Duodenal mucosa (tissue), 2 donors: ENCODE measurements around the gene NCL.
A peak's percentile ranks its signal among the peaks of the same experiment; 100 is the strongest.

ENCODE experiments used
- H3K27ac ChIP-seq: one replicate; pipeline ENCODE4 v1.7.0; 2013; ENCODE audit warnings: low read depth, low read length
- H3K27me3 ChIP-seq, 2 donors: one replicate each; pipeline ENCODE4 v1.7.0; 2013; ENCODE audit warnings: low read length in 2 of 2, control low read depth in 1 of 2; ENCODE audit not compliant: insufficient read depth in 2 of 2, control insufficient read depth in 1 of 2
- H3K36me3 ChIP-seq, 2 donors: one replicate each; pipeline ENCODE4 v1.7.0; 2013; ENCODE audit warnings: low read length in 2 of 2, control low read depth in 1 of 2; ENCODE audit not compliant: insufficient read depth in 2 of 2, control insufficient read depth in 1 of 2
- H3K4me1 ChIP-seq, 2 donors: one replicate each; pipeline ENCODE4 v1.7.0; 2013; ENCODE audit warnings: low read length in 2 of 2, control low read depth in 1 of 2; ENCODE audit not compliant: insufficient read depth in 2 of 2, control insufficient read depth in 1 of 2
- H3K4me3 ChIP-seq, 2 donors: one replicate each; pipeline ENCODE4 v1.7.0; 2013; ENCODE audit warnings: low read length in 2 of 2, low read depth in 1 of 2
- H3K9ac ChIP-seq, 2 donors: one replicate each; pipeline ENCODE4 v1.7.0; 2013; ENCODE audit warnings: low read length in 2 of 2, low read depth in 1 of 2
- H3K9me3 ChIP-seq, 2 donors: one replicate each; pipeline ENCODE4 v1.7.0; 2013; ENCODE audit warnings: low read length in 2 of 2, control low read depth in 1 of 2; ENCODE audit not compliant: control insufficient read depth in 1 of 2

NCL gene

GRCh38 chr2:231488331-231488730 lies 24.0 kb upstream of the NCL start:
- Histone ChIP-seq H3K4me3 (no peak overlapping the region), H3K27me3 (no peaks in the 10 kb centered on the region), H3K4me1 (no peaks in the 10 kb centered on the region)

GRCh38 chr2:231486851-231487596 lies 22.7 kb upstream of the NCL start:
- no peaks in the 10 kb centered on the region for H3K9me3 ChIP-seq

More at GRCh38 chr2:231488331-231488730, 24.0 kb upstream of the NCL start:
- H3K9ac ChIP-seq: no peak overlapping the region
- no peak overlapping the region for H3K27ac ChIP-seq
- H3K9me3 ChIP-seq: no peaks in the 10 kb centered on the region
- no peaks in the 10 kb centered on the region for H3K36me3 ChIP-seq

GRCh38 chr2:231483398-231484329 lies 19.4 kb upstream of the NCL start:
- Histone ChIP-seq H3K36me3 (no peaks in the 10 kb centered on the region), H3K9me3 (no peaks in the 10 kb centered on the region), H3K4me3 (peak overlapping the region; percentile 71 to 83), H3K27me3 (no peaks in the 10 kb centered on the region), H3K9ac (peak overlapping the region; percentile 68 to 81), H3K4me1 (peaks cover 0 to 3% of the 10 kb centered on the region in 2 donors), H3K27ac (peak overlapping the region; percentile 70)

More at GRCh38 chr2:231486851-231487596, 22.7 kb upstream of the NCL start:
- Histone ChIP-seq H3K27ac (no peak overlapping the region), H3K4me3 (no peak overlapping the region), H3K9ac (no peak overlapping the region), H3K27me3 (no peaks in the 10 kb centered on the region), H3K4me1 (peaks cover 0 to 3% of the 10 kb centered on the region in 2 donors), H3K36me3 (no peaks in the 10 kb centered on the region)

GRCh38 chr2:231482806-231483391 lies 18.6 kb upstream of the NCL start:
- no peaks in the 10 kb centered on the region for H3K9me3 ChIP-seq
- no peaks in the 10 kb centered on the region for H3K27me3 ChIP-seq
- H3K9ac ChIP-seq: peak overlapping the region; percentile 68 to 81
- peak overlapping the region; percentile 70 for H3K27ac ChIP-seq
- no peaks in the 10 kb centered on the region for H3K36me3 ChIP-seq
- H3K4me3 ChIP-seq: peak overlapping the region; percentile 71 to 83
- peaks cover 0 to 3% of the 10 kb centered on the region in 2 donors for H3K4me1 ChIP-seq

- Histone ChIP-seq H3K4me1 (peaks cover 0 to 3% of the 10 kb centered on the region in 2 donors), H3K36me3 (no peaks in the 10 kb centered on the region), H3K4me3 (no peak overlapping the region), H3K9ac (no peak overlapping the region), H3K9me3 (no peaks in the 10 kb centered on the region), H3K27me3 (no peaks in the 10 kb centered on the region), H3K27ac (no peak overlapping the region)
Observed at GRCh38 chr2:231480781-231481180, 16.5 kb upstream of the NCL start.

- H3K27me3 ChIP-seq: no peaks in the 10 kb centered on the region
- H3K4me1 ChIP-seq: peaks cover 0 to 3% of the 10 kb centered on the region in 2 donors
- H3K9me3 ChIP-seq: no peaks in the 10 kb centered on the region
- no peaks in the 10 kb centered on the region for H3K36me3 ChIP-seq
- no peak overlapping the region for H3K4me3 ChIP-seq
- no peak overlapping the region for H3K9ac ChIP-seq
- H3K27ac ChIP-seq: no peak overlapping the region
Observed at GRCh38 chr2:231479455-231479854, 15.2 kb upstream of the NCL start.

- Histone ChIP-seq H3K4me1 (no peaks in the 10 kb centered on the region), H3K27ac (no peak overlapping the region), H3K9me3 (no peaks in the 10 kb centered on the region), H3K36me3 (no peaks in the 10 kb centered on the region), H3K9ac (no peak overlapping the region), H3K4me3 (no peak overlapping the region), H3K27me3 (no peaks in the 10 kb centered on the region)
Observed at GRCh38 chr2:231476920-231477319, 12.6 kb upstream of the NCL start.

GRCh38 chr2:231475965-231476364 lies 11.7 kb upstream of the NCL start:
- Histone ChIP-seq H3K27ac (no peak overlapping the region), H3K27me3 (no peaks in the 10 kb centered on the region), H3K4me1 (no peaks in the 10 kb centered on the region), H3K36me3 (no peaks in the 10 kb centered on the region), H3K4me3 (no peak overlapping the region), H3K9me3 (no peaks in the 10 kb centered on the region), H3K9ac (no peak overlapping the region)

- Histone ChIP-seq H3K27ac (no peak overlapping the region), H3K4me3 (no peak overlapping the region), H3K9ac (no peak overlapping the region), H3K36me3 (no peaks in the 10 kb centered on the region), H3K27me3 (no peaks in the 10 kb centered on the region), H3K4me1 (no peaks in the 10 kb centered on the region), H3K9me3 (no peaks in the 10 kb centered on the region)
Observed at GRCh38 chr2:231472816-231473215, 8.5 kb upstream of the NCL start.
